Stomach (tissue), 9 donors: ENCODE results near the gene RASSF1. TPM values are rescaled to one million over a fixed set of nuclear protein-coding genes. Genes with fewer than 3 reads are reported as not detected.

ENCODE experiments used
- DNase-seq, 2 donors: peaks; one replicate each; pipeline versions ENCODE4 v3.0.0 to v3.0.0-alpha.2; 2013 to 2019
- H3K27ac ChIP-seq, 5 donors: fragments of 200-600 bp in 4 of 5; sonication (generic) in 4 of 5; one replicate each; pipeline ENCODE4 v1.5.1; 2013 to 2019; ENCODE audit warnings: mild to moderate bottlenecking in 1 of 5, moderate library complexity in 1 of 5
- H3K27me3 ChIP-seq, 3 donors: fragments of 200-600 bp; sonication (generic); one replicate each; pipeline ENCODE4 v1.5.1; 2017 to 2019; ENCODE audit warnings: mixed run types in 1 of 3
- H3K36me3 ChIP-seq, 4 donors: fragments of 200-600 bp; sonication (generic); 1 replicate in 3 of 4; 2 replicates in 1 of 4; pipeline ENCODE4 v1.5.1; 2016 to 2019
- H3K4me1 ChIP-seq, 4 donors: fragments of 200-600 bp; sonication (generic); one replicate each; pipeline ENCODE4 v1.5.1; 2016 to 2019
- H3K4me3 ChIP-seq, 4 donors: fragments of 200-600 bp; sonication (generic) in 3 of 4; one replicate each; pipeline ENCODE4 v1.5.1; 2016 to 2019; ENCODE audit warnings: mild to moderate bottlenecking in 1 of 4
- H3K9me3 ChIP-seq, 4 donors: fragments of 200-600 bp; sonication (generic); one replicate each; pipeline ENCODE4 v1.5.1; 2016 to 2019
- EP300 ChIP-seq: sonication (generic); formaldehyde crosslinking; IDR thresholded peaks from one replicate; pipeline ENCODE4 v1.6.1; 2017; ENCODE audit warnings: antibody characterized with exemption
- POLR2A ChIP-seq, 4 donors: fragments of 450-650 bp; IDR thresholded peaks; one replicate each; pipeline ENCODE4 v1.6.1; 2016; ENCODE audit warnings: antibody characterized with exemption in 4 of 4, control low read depth in 2 of 4, mild to moderate bottlenecking in 1 of 4, moderate library complexity in 1 of 4
- POLR2AphosphoS5 ChIP-seq, 3 donors: sonication (generic); formaldehyde crosslinking; IDR thresholded peaks; one replicate each; pipeline ENCODE4 v1.6.1; 2016; ENCODE audit warnings: antibody characterized with exemption in 3 of 3
- WGBS, 5 donors: extraction: QIAGEN DNeasy Blood & Tissue Kit in 3 of 5; methylation state at CpG; one replicate each; pipeline versions ENCODE4 v1.1.5 to v1.1.7; 2013 to 2018; 5-methylcytosine and 5-hydroxymethylcytosine counted together
- intact Hi-C: fragments of 100-400 bp; cut with DNase I; formaldehyde crosslinking; loops from one replicate; pipeline ENCODE4 v1.15.1; 2023; ENCODE audit warnings: low total_unique reads
- polyA plus RNA-seq, 3 donors: library from polyadenylated mRNA; stranded (reverse); fragments of 200-250 nt; gene quantifications; one replicate each; pipeline ENCODE4 v1.2.3, GENCODE V29; 2013
- total RNA-seq, 5 donors: library from RNA; depleted of rRNA; stranded (reverse); fragments of >200 nt; gene quantifications; one replicate each; pipeline versions ENCODE4 v1.1.0 to v1.2.3, GENCODE V29; 2014 to 2016
- TF ChIP-seq, protein P1 (sequence below), 7 experiments: fragments of 450-650 bp in 4 of 7; fragments of 200-600 bp in 3 of 7; sonication (generic) in 3 of 7; IDR thresholded peaks; one replicate each; pipeline ENCODE4 v1.5.1; 2016 to 2019; ENCODE audit warnings: antibody characterized with exemption in 7 of 7, control low read depth in 2 of 7, mild to moderate bottlenecking in 1 of 7
- donor health status: healthy with polysubstance abuse.
- donor health status: Bipolar disorder and iron deficiency.
- donor health status: healthy.

The RASSF1 gene
- total and polyA plus RNA-seq, 8 donors: 16.5 to 37.3 (median 27.4) TPM

DNA sequence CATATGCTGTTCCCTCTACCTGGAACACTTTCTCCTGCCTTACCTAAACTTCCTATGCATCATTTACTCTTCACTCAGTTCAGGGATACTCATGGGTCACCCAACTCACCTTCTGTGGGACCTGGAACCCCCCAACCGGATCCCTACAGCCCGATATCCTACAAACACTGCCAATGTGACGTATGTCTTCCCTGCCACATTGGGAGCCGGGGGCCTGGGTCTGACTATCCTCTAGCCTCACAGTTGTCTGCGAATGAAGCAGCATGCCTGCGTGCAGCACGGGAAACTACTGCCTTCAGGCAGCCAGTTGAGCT, 9.5 kb upstream of the RASSF1 start:
- H3K36me3 ChIP-seq: peaks cover 33 to 46% (median 40%) of the 10 kb centered on the region in 4 donors
- H3K27me3 ChIP-seq: no peaks in the 10 kb centered on the region
- TF ChIP-seq, protein P1, sequence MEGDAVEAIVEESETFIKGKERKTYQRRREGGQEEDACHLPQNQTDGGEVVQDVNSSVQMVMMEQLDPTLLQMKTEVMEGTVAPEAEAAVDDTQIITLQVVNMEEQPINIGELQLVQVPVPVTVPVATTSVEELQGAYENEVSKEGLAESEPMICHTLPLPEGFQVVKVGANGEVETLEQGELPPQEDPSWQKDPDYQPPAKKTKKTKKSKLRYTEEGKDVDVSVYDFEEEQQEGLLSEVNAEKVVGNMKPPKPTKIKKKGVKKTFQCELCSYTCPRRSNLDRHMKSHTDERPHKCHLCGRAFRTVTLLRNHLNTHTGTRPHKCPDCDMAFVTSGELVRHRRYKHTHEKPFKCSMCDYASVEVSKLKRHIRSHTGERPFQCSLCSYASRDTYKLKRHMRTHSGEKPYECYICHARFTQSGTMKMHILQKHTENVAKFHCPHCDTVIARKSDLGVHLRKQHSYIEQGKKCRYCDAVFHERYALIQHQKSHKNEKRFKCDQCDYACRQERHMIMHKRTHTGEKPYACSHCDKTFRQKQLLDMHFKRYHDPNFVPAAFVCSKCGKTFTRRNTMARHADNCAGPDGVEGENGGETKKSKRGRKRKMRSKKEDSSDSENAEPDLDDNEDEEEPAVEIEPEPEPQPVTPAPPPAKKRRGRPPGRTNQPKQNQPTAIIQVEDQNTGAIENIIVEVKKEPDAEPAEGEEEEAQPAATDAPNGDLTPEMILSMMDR (IDR thresholded peaks at IDR 0.05): no peak
- TF ChIP-seq POLR2AphosphoS5 (IDR thresholded peaks at IDR 0.05) (no peak), EP300 (no peak), POLR2A (IDR thresholded peaks at IDR 0.05) (no peak)
- H3K4me1 ChIP-seq: peaks cover 38 to 91% (median 76%) of the 10 kb centered on the region in 4 donors
- H3K9me3 ChIP-seq: no peaks in the 10 kb centered on the region
- WGBS, 5 donors: 2 to 9% (median 3%) methylated on average over 7 of the region's 7 CpGs
- peak overlapping the region; percentile 90 to 97 (median 92) for H3K27ac ChIP-seq
- H3K4me3 ChIP-seq: peak overlapping the region; percentile 59 to 77 (median 70)
- DNase-seq: no peak
- intact Hi-C loops: no loop called here

DNA sequence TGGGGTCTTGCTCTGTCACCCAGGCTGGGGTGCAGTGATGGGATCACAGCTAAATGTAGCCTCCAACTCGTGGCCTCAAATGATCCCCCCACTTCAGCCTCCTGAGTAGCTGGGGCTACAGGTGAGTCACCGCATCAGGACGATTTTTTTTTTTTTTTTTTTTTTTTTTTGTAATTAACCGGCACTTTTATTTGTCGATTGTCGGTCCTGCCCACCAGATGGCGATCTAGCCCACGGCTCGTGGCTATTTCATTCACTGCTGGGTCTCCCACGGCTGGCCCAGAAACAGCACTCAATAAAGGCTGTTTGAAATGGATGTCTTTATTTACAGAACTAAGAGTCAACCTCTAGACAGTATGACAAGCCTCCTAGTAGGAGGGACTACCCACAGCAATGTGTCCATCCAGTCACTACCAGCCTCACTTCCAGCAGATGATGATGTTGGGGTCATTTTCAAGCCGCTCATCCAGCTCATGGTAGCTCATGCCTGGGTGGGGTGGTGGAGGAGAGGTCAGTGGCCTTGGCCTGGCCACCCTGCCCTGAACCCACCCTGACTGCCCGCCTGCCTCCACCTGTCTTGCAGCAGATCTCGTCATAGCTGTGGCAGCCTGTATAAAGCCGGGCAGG, 6.7 kb upstream of the RASSF1 start:
- Histone ChIP-seq H3K27ac (peak overlapping the region in 4 of 5 donors; percentile 17 to 60 (median 31)), H3K4me1 (peaks cover 35 to 72% (median 62%) of the 10 kb centered on the region in 4 donors), H3K4me3 (no peak overlapping the region), H3K27me3 (no peaks in the 10 kb centered on the region), H3K36me3 (peaks cover 12 to 20% (median 15%) of the 10 kb centered on the region in 4 donors), H3K9me3 (no peaks in the 10 kb centered on the region)
- peak; percentile 77 to 93 for DNase-seq
- TF ChIP-seq, protein P1 (IDR thresholded peaks at IDR 0.05): peak in 5 of 7 experiments; percentile 29 to 56 (median 48)
- TF ChIP-seq EP300 (no peak), POLR2A (IDR thresholded peaks at IDR 0.05) (no peak), POLR2AphosphoS5 (IDR thresholded peaks at IDR 0.05) (peak in 1 of 3 donors; percentile 8)
- WGBS, 5 donors: 17 to 26% (median 25%) methylated on average over 12 to 14 of the region's 14 CpGs
- intact Hi-C loops: no loop called here

DNA sequence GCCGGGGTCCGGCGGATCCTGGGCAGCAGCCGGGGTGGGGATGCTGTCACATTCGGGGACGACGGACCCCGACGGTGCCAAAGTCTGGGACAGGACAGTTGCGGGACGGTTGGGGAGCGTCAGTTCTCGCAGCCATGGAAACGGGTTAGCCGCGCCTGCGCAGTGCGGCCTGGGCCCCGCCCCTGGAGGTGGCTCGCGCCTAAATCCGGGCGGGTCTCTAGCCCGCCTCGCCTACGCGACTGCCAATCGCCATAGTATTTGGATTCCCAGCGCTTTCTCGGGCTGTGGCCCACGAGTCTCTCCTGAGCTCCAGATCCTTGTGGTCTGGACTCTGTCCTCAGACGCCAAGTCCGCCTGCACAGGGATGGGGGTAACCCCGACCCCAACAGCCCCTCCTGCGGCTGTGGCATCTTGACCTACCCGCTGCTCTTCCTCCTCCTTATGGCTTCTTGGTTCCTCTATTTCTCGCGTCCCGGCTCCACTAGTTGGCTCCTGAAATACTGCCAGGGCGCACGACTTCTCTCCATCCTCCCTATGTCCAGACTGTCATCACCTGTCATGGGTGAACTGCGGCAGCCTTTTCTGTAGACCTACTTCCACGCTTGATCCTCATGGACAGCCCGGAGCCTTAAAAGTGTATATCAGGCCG, 5.1 kb upstream of the RASSF1 start, which contains the start of gene ZMYND10:
TSS of gene ZMYND10 (minus strand) at position 147 of the 649 bp plus-strand sequence. CDS start 153 bp downstream, outside the sequence.
- peak; percentile 79 to 86 for DNase-seq
- no peaks in the 10 kb centered on the region for H3K9me3 ChIP-seq
- peaks cover 35 to 74% (median 61%) of the 10 kb centered on the region in 4 donors for H3K4me1 ChIP-seq
- H3K27ac ChIP-seq: peak within 1 kb of the TSS in 3 of 5 donors; percentile 34 to 45 (median 40)
- peak within 1 kb of the TSS; percentile 30 to 49 (median 42) for H3K4me3 ChIP-seq
- WGBS, 5 donors: 9 to 19% (median 11%) methylated on average over 19 to 45 of the region's 45 CpGs
- peaks cover 12 to 20% (median 15%) of the 10 kb centered on the region in 4 donors for H3K36me3 ChIP-seq
- H3K27me3 ChIP-seq: no peaks in the 10 kb centered on the region
- TF ChIP-seq EP300 (no peak), POLR2AphosphoS5 (IDR thresholded peaks at IDR 0.05) (peak in 1 of 3 donors; percentile 28), POLR2A (IDR thresholded peaks at IDR 0.05) (no peak)
- TF ChIP-seq, protein P1 (IDR thresholded peaks at IDR 0.05): no peak
- intact Hi-C loops: no loop called here

DNA sequence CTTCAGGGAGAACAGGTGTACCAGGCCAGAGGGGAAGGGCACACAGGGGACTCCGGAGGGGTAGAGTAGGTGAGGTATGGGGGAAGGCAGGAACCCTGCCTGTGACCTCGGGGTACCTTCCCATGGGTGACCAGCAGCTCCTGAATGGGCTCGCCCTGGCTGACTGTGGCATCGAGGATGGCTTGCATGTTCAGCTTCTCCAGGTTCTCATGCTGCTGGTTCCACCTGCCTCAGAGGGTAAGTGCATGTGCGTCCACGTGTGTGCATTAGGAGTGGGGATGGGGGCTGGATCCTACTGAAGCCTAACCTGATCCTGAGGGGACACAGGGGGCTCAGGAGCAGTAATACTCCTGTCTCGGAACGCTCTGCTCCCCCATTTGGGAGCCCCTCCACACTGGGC, 4.4 kb upstream of the RASSF1 start:
- TF ChIP-seq POLR2A (IDR thresholded peaks at IDR 0.05): no peak
- TF ChIP-seq, protein P1 (IDR thresholded peaks at IDR 0.05): no peak
- no peak for TF ChIP-seq EP300
- Histone ChIP-seq H3K36me3 (peaks cover 12 to 20% (median 15%) of the 10 kb centered on the region in 4 donors), H3K27ac (peak overlapping the region in 1 of 5 donors; percentile 40), H3K9me3 (no peaks in the 10 kb centered on the region), H3K4me1 (peaks cover 37 to 76% (median 62%) of the 10 kb centered on the region in 4 donors), H3K27me3 (no peaks in the 10 kb centered on the region), H3K4me3 (peak overlapping the region; percentile 30 to 49 (median 42))
- WGBS, 5 donors: 66 to 77% (median 70%) methylated on average over 6 to 8 of the region's 8 CpGs
- intact Hi-C loops: no loop called here
- DNase-seq: no peak
